K562 (cell line): Measurements from ENCODE around the gene ARHGEF17. TPM values are rescaled to one million over a fixed set of nuclear protein-coding genes. Genes with fewer than 3 reads are reported as not detected.

Experiments used
- ATAC-seq: fragments of 200-7000 bp; cut with Tn5 transposase; 3 replicates; pipeline ENCODE4 v1.9.1; 2020; ENCODE audit warnings: moderate library complexity
- BruUV-seq: library from RNA; stranded (reverse); fragments of 400-500 nt; replicated peaks from 2 replicates; lab custom pipeline; 2021; lab: Mats Ljungman, UMichigan
- CTCF ChIA-PET: fragments of 300-600 bp; formaldehyde crosslinking; extraction: SDS; loops from one replicate; lab custom pipeline; 2021; ENCODE audit warnings: low intra/inter-chr PET ratio; lab: Yijun Ruan, JAX
- POLR2A ChIA-PET: fragments of 300-600, 350-650 bp; sonication (Branson Sonifier 250); formaldehyde crosslinking; extraction: SDS; loops from one replicate; lab custom pipeline; 2021; ENCODE audit warnings: antibody characterized with exemption, inconsistent platforms; lab: Yijun Ruan, JAX
- DNase-seq, 4 experiments: peaks; one replicate each; pipeline versions ENCODE4 v3.0.0 to v3.0.0-alpha.2; 2011 to 2018; ENCODE audit warnings: low spot score in 3 of 4, mixed read lengths in 3 of 4; ENCODE audit errors: extremely low read depth in 1 of 4
- FAIRE-seq: peaks from 2 replicates; lab custom pipeline; 2011; peaks lifted over from hg19 to GRCh38; lab: Jason Lieb, UNC
- H2AFZ ChIP-seq: 2 replicates; pipeline ENCODE4 v1.6.0; 2011; ENCODE audit warnings: low read depth, low read length, control low read depth, inconsistent platforms
- H3K27ac ChIP-seq: fragments of 200-600 bp; 3 replicates; pipeline ENCODE4 v1.8.0; 2011; ENCODE audit warnings: low read depth, mild to moderate bottlenecking, control low read depth, inconsistent platforms, low read length, moderate library complexity, mixed read lengths; ENCODE audit errors: extremely low read depth
- H3K27me3 ChIP-seq, 2 experiments: fragments of 300-600 bp in 1 of 2; 2 replicates in 1 of 2; 3 replicates in 1 of 2; pipeline versions ENCODE4 v1.6.0 to v1.8.0; 2011; ENCODE audit warnings: inconsistent platforms in 2 of 2, low read length in 2 of 2, mild to moderate bottlenecking in 1 of 2, mixed read lengths in 1 of 2, moderate library complexity in 1 of 2; ENCODE audit not compliant: control insufficient read depth in 2 of 2, insufficient read depth in 2 of 2
- H3K36me3 ChIP-seq: fragments of 300-600 bp; 3 replicates; pipeline ENCODE4 v1.8.0; 2011; ENCODE audit warnings: mild to moderate bottlenecking, low read length, inconsistent platforms; ENCODE audit not compliant: control insufficient read depth, insufficient read depth
- H3K4me1 ChIP-seq, 2 experiments: fragments of 200-600 bp in 1 of 2; replicated peaks in 1 of 2; 2 replicates in 1 of 2; 3 replicates in 1 of 2; pipeline versions ENCODE4 v1.5.1 to v1.8.0; 2011; ENCODE audit warnings: inconsistent platforms in 2 of 2, low read length in 2 of 2, mild to moderate bottlenecking in 1 of 2, mixed read lengths in 1 of 2, moderate library complexity in 1 of 2; ENCODE audit not compliant: control insufficient read depth in 2 of 2, insufficient read depth in 2 of 2
- H3K4me2 ChIP-seq: 2 replicates; pipeline ENCODE4 v1.6.1; 2011; ENCODE audit warnings: low read length, control low read depth, inconsistent platforms, mixed read lengths; ENCODE audit not compliant: insufficient read depth
- H3K4me3 ChIP-seq: fragments of 200-600 bp; sonication (generic), shearing (Covaris generic); 2 replicates; pipeline ENCODE4 v1.5.1; 2016; ENCODE audit warnings: control low read depth, inconsistent platforms
- H3K79me2 ChIP-seq: fragments of 200-600 bp; 3 replicates; pipeline ENCODE4 v1.8.0; 2011; ENCODE audit warnings: low read length, inconsistent platforms; ENCODE audit not compliant: control insufficient read depth, insufficient read depth
- H3K9ac ChIP-seq, 2 experiments: 2 replicates each; pipeline versions ENCODE4 v1.6.0 to v1.6.1; 2011; ENCODE audit warnings: low read depth in 2 of 2, low read length in 2 of 2, control low read depth in 1 of 2, inconsistent platforms in 1 of 2, mild to moderate bottlenecking in 1 of 2, mixed read lengths in 1 of 2; ENCODE audit not compliant: insufficient read depth in 1 of 2
- H3K9me1 ChIP-seq: one replicate; pipeline ENCODE4 v1.6.0; 2011; ENCODE audit warnings: inconsistent platforms, mild to moderate bottlenecking, low read length, moderate library complexity; ENCODE audit not compliant: control insufficient read depth, insufficient read depth
- H3K9me3 ChIP-seq: replicated peaks from 2 replicates; pipeline ENCODE4 v1.5.1; 2011; ENCODE audit warnings: low read depth, low read length, inconsistent platforms; ENCODE audit not compliant: control insufficient read depth, insufficient read depth
- H4K20me1 ChIP-seq: replicated peaks from 2 replicates; pipeline ENCODE4 v1.6.1; 2011; ENCODE audit warnings: low read length, inconsistent platforms, mixed read lengths; ENCODE audit not compliant: control insufficient read depth, insufficient read depth
- CBX3 ChIP-seq, 2 experiments: IDR thresholded peaks; 1 replicate in 1 of 2; 2 replicates in 1 of 2; pipeline ENCODE4 v1.6.1; 2012; ENCODE audit warnings: inconsistent platforms in 2 of 2, low read length in 2 of 2, borderline replicate concordance in 1 of 2, control low read depth in 1 of 2
- CTBP1 ChIP-seq: fragments of 450-650 bp; IDR thresholded peaks from 2 replicates; pipeline ENCODE4 v1.6.1; 2016; ENCODE audit warnings: borderline replicate concordance
- CXXC5 ChIP-seq: fragments of 250-450 bp; sonication (Bioruptor Pico); IDR thresholded peaks from 2 replicates; pipeline ENCODE4 v1.8.0; 2022; ENCODE audit warnings: inconsistent platforms, mild to moderate bottlenecking, moderate library complexity
- FOXM1 ChIP-seq, 2 experiments: fragments of 450-650 bp in 1 of 2; sonication (generic) in 1 of 2; formaldehyde crosslinking in 1 of 2; IDR thresholded peaks; 2 replicates each; pipeline versions ENCODE4 v1.6.1 to v1.9.0; 2017 to 2022; ENCODE audit warnings: low read depth in 2 of 2, mild to moderate bottlenecking in 2 of 2, missing genetic modification reagents in 1 of 2, moderate library complexity in 1 of 2
- GATA2 ChIP-seq: sonication (generic); formaldehyde crosslinking; IDR thresholded peaks from 2 replicates; pipeline ENCODE4 v1.4.0; 2020; ENCODE audit warnings: mild to moderate bottlenecking, missing genetic modification reagents
- HNRNPH1 ChIP-seq: fragments of 200-400 bp; formaldehyde crosslinking; optimal IDR thresholded peaks from 2 replicates; pipeline ENCODE3; 2017; ENCODE audit warnings: low read depth, mild to moderate bottlenecking, low read length, moderate library complexity
- KDM4B ChIP-seq, 2 experiments: fragments of 450-650 bp in 1 of 2; sonication (generic) in 1 of 2; IDR thresholded peaks; 2 replicates each; pipeline ENCODE4 v1.6.1; 2016 to 2017; ENCODE audit warnings: borderline replicate concordance in 2 of 2, antibody characterized with exemption in 1 of 2, low read depth in 1 of 2, mild to moderate bottlenecking in 1 of 2
- NELFE ChIP-seq: IDR thresholded peaks from 2 replicates; pipeline ENCODE4 v1.6.1; 2011; ENCODE audit warnings: mild to moderate bottlenecking; ENCODE audit not compliant: insufficient read depth, insufficient read length
- PHF20 ChIP-seq: fragments of 450-650 bp; IDR thresholded peaks from 2 replicates; pipeline ENCODE4 v1.6.1; 2018; ENCODE audit not compliant: partially characterized antibody
- POLR2AphosphoS5 ChIP-seq: IDR thresholded peaks from 2 replicates; pipeline ENCODE4 v1.6.1; 2011; ENCODE audit warnings: mild to moderate bottlenecking, low read depth, low read length, moderate library complexity; ENCODE audit not compliant: control insufficient read depth, insufficient read depth
- SAP30 ChIP-seq: fragments of 200-600 bp; sonication (generic); IDR thresholded peaks from 2 replicates; pipeline ENCODE4 v1.6.1; 2012; ENCODE audit warnings: borderline replicate concordance, low read depth, mild to moderate bottlenecking, moderate library complexity, low read length, control low read depth, inconsistent platforms; ENCODE audit not compliant: insufficient read depth, poor library complexity, severe bottlenecking
- SUPT5H ChIP-seq: fragments of 450-650 bp; IDR thresholded peaks from 2 replicates; pipeline ENCODE4 v1.6.1; 2016
- TARDBP ChIP-seq: fragments of 450-650 bp; IDR thresholded peaks from 2 replicates; pipeline ENCODE4 v1.6.1; 2016
- ZKSCAN3 ChIP-seq: fragments of 250-450 bp; sonication (Bioruptor Pico); IDR thresholded peaks from 2 replicates; pipeline ENCODE4 v1.4.0; 2020
- WGBS: fragments of 100-300 bp; shearing (Covaris generic); methylation state at CpG from one replicate; pipeline ENCODE4 v1.1.6; 2016; ENCODE audit warnings: low coverage, mixed read lengths; ENCODE audit not compliant: insufficient coverage; ENCODE audit errors: missing lambda C conversion rate; 5-methylcytosine and 5-hydroxymethylcytosine counted together
- in situ Hi-C: fragments of 300-500 bp; cut with MboI; formaldehyde crosslinking; loops from 4 replicates; pipeline ENCODE4 v1.15.0; 2018; ENCODE audit warnings: inconsistent platforms, mixed read lengths
- intact Hi-C: fragments of 100-400 bp; cut with micrococcal nuclease; formaldehyde crosslinking; loops from 2 replicates; pipeline ENCODE4 v1.14.2; 2022
- polyA plus RNA-seq, 8 experiments: library from polyadenylated mRNA; depleted of rRNA in 4 of 8; stranded (reverse) in 5 of 8; unstranded in 3 of 8; fragments of >200 nt; fragmentation: Nextera tagmentation in 2 of 8; fragmentation: Illumina TruSeq in 1 of 8; extraction: Ambion mirVana in 2 of 8; extraction: Trizol in 1 of 8; gene quantifications; 2 replicates each; pipeline versions ENCODE4 v1.2.1 to v1.2.3, GENCODE V29; 2011 to 2014; ENCODE audit warnings: inconsistent platforms in 1 of 8, missing spikeins in 1 of 8
- total RNA-seq, 7 experiments: library from RNA; depleted of rRNA in 6 of 7; stranded (reverse); fragments of >200 nt in 6 of 7; fragmentation: Illumina TruSeq in 2 of 7; extraction: Trizol in 2 of 7; gene quantifications; 2 replicates each; pipeline versions ENCODE4 v1.2.1 to v1.2.3, GENCODE V29; 2011 to 2021; ENCODE audit warnings: low replicate concordance in 1 of 7
- TF ChIP-seq, protein P1 (sequence below), 2 experiments: fragments of 450-650 bp in 1 of 2; sonication (generic) in 1 of 2; formaldehyde crosslinking; conservative IDR thresholded peaks; 2 replicates each; pipeline versions ENCODE4 v1.4.0 to v1.8.1; 2020 to 2022; ENCODE audit warnings: mild to moderate bottlenecking in 1 of 2, missing genetic modification reagents in 1 of 2
- TF ChIP-seq, protein P2 (sequence below): sonication (generic); formaldehyde crosslinking; IDR thresholded peaks from 2 replicates; pipeline ENCODE4 v1.8.1; 2023; ENCODE audit warnings: mild to moderate bottlenecking, missing genetic modification reagents
- TF ChIP-seq, protein P3 (sequence below): sonication (generic); formaldehyde crosslinking; IDR thresholded peaks from 2 replicates; pipeline ENCODE4 v1.8.0; 2022; ENCODE audit warnings: mild to moderate bottlenecking, missing genetic modification reagents

Gene ARHGEF17
- total and polyA plus RNA-seq, 9 of the 15 experiments (the other 6 are each of a cell fraction or from before 2014, with no cell fraction given), result 0.04 to 0.68 (median 0.10) TPM; not detected in 2

DNA sequence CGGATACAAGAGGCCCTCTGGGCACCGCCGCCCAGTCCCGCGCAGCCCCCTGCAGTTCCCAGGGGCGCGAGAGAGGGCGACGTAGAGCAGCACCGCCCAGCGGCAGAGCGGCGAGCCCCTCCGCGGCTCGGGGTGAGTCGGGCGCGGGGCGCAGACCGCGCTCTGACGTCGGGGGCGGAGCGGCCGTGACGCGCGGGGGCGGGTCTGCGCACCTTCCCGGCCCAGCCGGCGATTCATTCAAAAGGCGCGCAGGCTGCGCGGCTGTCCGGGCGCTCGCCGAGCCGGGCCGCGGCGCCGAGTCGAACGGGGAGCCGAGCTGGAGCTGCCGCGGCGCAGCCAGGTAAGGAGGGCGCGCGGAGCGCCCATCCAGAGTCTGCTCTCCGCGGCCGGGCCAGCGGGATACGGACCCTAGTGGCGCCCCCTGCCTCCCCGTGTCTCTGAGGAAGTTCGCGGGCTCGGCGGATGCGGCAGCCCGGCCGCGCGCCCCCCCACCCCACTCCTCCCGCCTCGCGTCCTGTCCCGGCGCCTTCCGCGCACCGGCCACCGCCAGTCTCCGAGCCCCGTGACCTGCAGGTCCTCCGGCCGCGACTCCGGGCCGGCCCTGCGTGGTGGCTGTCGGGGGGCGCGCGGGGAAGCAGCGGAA, 68.2 kb downstream of the ARHGEF17 start, which contains the start of gene RELT:
Gene RELT, plus strand, starts transcription at position 240 of the 643 bp plus-strand sequence. CDS start 12,738 bp downstream, outside the sequence.
- peak; percentile 94 for ATAC-seq
- peak; percentile 93 to 97 (median 95) for DNase-seq
- H4K20me1 ChIP-seq, result peaks cover 26% of the 10 kb centered on the region
- in situ Hi-C loops, result no loop called here
- peak; percentile 83 for FAIRE-seq
- peak within 1 kb of the TSS; percentile 89 for H2AFZ ChIP-seq
- H3K36me3 ChIP-seq, result peaks cover 3% of the 10 kb centered on the region; the same call in 1 of the 3 replicates
- H3K9me1 ChIP-seq, result peaks cover 11% of the 10 kb centered on the region
- ChIA-PET CTCF (interaction anchor here (0.7 kb wide), 1 partner anchor 17 kb away, joined by 3 read pairs; no protein-coding TSS in a partner anchor), POLR2A (interaction anchor here (2.2 kb wide), 1 partner anchor 9 kb away, joined by 8 read pairs; no protein-coding TSS in a partner anchor)
- H3K9me3 ChIP-seq, result no peaks in the 10 kb centered on the region
- H3K9ac ChIP-seq, result peak within 1 kb of the TSS; percentile 82 to 98
- H3K79me2 ChIP-seq, result peaks cover 50% of the 10 kb centered on the region
- H3K4me1 ChIP-seq, result peaks cover 23 to 60% of the 10 kb centered on the region in 2 experiments
- under 1% methylated on average over 67 of the region's 96 CpGs for WGBS
- peak within 1 kb of the TSS; percentile 86 for H3K27ac ChIP-seq
- intact Hi-C loops, result loop anchor here (2.0 to 5.0 kb wide), 2 partner anchors 17 to 69 kb away; partner anchors contain the start of gene ARHGEF17
- no TSS peak for BruUV-seq
- peaks cover 0 to 5% of the 10 kb centered on the region in 2 experiments; a peak in 1 of 5 replicates for H3K27me3 ChIP-seq
- peak within 1 kb of the TSS; percentile 90 for H3K4me2 ChIP-seq
- peak within 1 kb of the TSS; percentile 95 for H3K4me3 ChIP-seq
- TF ChIP-seq CBX3 (IDR thresholded peaks at IDR 0.05; ENCODE audit: borderline replicate concordance in 1 of 2, low read length in 2 of 2), result no peak
- TF ChIP-seq HNRNPH1, result no peak
- no peak for TF ChIP-seq FOXM1 (IDR thresholded peaks at IDR 0.05; ENCODE audit: low read depth)
- TF ChIP-seq FOXM1 (CRISPR knock-in tag; IDR thresholded peaks at IDR 0.05; ENCODE audit: low read depth), result peak; percentile 19; the same call in 1 of the 2 replicates
- peak; percentile 99 for TF ChIP-seq CTBP1
- TF ChIP-seq NELFE, result no peak
- peak; percentile 94 for TF ChIP-seq CXXC5 (CRISPR knock-in tag)
- TF ChIP-seq KDM4B (IDR thresholded peaks at IDR 0.05; ENCODE audit: borderline replicate concordance in 2 of 2, low read depth in 1 of 2), result no peak
- TF ChIP-seq TARDBP, result peak; percentile 43; the same call in 1 of the 2 replicates
- TF ChIP-seq, protein P1, sequence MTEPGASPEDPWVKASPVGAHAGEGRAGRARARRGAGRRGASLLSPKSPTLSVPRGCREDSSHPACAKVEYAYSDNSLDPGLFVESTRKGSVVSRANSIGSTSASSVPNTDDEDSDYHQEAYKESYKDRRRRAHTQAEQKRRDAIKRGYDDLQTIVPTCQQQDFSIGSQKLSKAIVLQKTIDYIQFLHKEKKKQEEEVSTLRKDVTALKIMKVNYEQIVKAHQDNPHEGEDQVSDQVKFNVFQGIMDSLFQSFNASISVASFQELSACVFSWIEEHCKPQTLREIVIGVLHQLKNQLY (CRISPR knock-in tag; conservative IDR thresholded peaks at IDR 0.05), result no peak
- no peak for TF ChIP-seq ZKSCAN3 (CRISPR knock-in tag)
- TF ChIP-seq, protein P2, sequence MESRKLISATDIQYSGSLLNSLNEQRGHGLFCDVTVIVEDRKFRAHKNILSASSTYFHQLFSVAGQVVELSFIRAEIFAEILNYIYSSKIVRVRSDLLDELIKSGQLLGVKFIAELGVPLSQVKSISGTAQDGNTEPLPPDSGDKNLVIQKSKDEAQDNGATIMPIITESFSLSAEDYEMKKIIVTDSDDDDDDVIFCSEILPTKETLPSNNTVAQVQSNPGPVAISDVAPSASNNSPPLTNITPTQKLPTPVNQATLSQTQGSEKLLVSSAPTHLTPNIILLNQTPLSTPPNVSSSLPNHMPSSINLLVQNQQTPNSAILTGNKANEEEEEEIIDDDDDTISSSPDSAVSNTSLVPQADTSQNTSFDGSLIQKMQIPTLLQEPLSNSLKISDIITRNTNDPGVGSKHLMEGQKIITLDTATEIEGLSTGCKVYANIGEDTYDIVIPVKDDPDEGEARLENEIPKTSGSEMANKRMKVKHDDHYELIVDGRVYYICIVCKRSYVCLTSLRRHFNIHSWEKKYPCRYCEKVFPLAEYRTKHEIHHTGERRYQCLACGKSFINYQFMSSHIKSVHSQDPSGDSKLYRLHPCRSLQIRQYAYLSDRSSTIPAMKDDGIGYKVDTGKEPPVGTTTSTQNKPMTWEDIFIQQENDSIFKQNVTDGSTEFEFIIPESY (CRISPR knock-in tag), result peak; percentile 14; the same call in 1 of the 2 replicates
- TF ChIP-seq, protein P3, sequence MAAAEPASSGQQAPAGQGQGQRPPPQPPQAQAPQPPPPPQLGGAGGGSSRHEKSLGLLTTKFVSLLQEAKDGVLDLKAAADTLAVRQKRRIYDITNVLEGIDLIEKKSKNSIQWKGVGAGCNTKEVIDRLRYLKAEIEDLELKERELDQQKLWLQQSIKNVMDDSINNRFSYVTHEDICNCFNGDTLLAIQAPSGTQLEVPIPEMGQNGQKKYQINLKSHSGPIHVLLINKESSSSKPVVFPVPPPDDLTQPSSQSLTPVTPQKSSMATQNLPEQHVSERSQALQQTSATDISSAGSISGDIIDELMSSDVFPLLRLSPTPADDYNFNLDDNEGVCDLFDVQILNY (CRISPR knock-in tag), result peak; percentile 71; the same call in 1 of the 2 replicates
- peak; percentile 30 for TF ChIP-seq SUPT5H
- no peak for TF ChIP-seq PHF20
- TF ChIP-seq GATA2 (CRISPR knock-in tag), result no peak
- TF ChIP-seq SAP30, result peak; percentile 86
- peak; percentile 88 for TF ChIP-seq POLR2AphosphoS5
